BE2C (cell line): ENCODE results near the gene MED26.

Source experiments
- DNase-seq: peaks from one replicate; pipeline ENCODE4 v3.0.0-alpha.2; 2020
- H3K27me3 ChIP-seq: fragments of 250-450 bp; sonication (Bioruptor Pico); 2 replicates; pipeline ENCODE4 v1.5.1; 2020; ENCODE audit warnings: mild to moderate bottlenecking
- H3K36me3 ChIP-seq: fragments of 250-450 bp; sonication (Bioruptor Pico); 2 replicates; pipeline ENCODE4 v1.5.1; 2020; ENCODE audit warnings: mild to moderate bottlenecking
- H3K4me1 ChIP-seq: fragments of 250-450 bp; sonication (Bioruptor Pico); 2 replicates; pipeline ENCODE4 v1.5.1; 2020
- H3K4me3 ChIP-seq: 2 replicates; pipeline ENCODE4 v1.5.1; 2011; ENCODE audit warnings: low read depth, low read length
- H3K9me3 ChIP-seq: fragments of 250-450 bp; sonication (Bioruptor Pico); 2 replicates; pipeline ENCODE4 v1.5.1; 2020
- CTCF ChIP-seq: IDR thresholded peaks from 2 replicates; pipeline ENCODE4 v1.5.1; 2012; ENCODE audit warnings: mild to moderate bottlenecking, low read depth, low read length

Gene MED26

GRCh38 chr19:16589917-16590316, 38.1 kb downstream of the MED26 start:
- no peak overlapping the region for H3K4me3 ChIP-seq
- H3K4me1 ChIP-seq: peaks cover 21% of the 10 kb centered on the region
- no peaks in the 10 kb centered on the region for H3K27me3 ChIP-seq
- no peak for DNase-seq
- no peak for TF ChIP-seq CTCF
- no peaks in the 10 kb centered on the region for H3K9me3 ChIP-seq
- no peaks in the 10 kb centered on the region for H3K36me3 ChIP-seq

GRCh38 chr19:16588824-16589577, 39.0 kb downstream of the MED26 start:
- no peak for TF ChIP-seq CTCF
- Histone ChIP-seq H3K27me3 (no peaks in the 10 kb centered on the region), H3K4me1 (peaks cover 27% of the 10 kb centered on the region), H3K4me3 (peak overlapping the region; percentile 60), H3K36me3 (no peaks in the 10 kb centered on the region), H3K9me3 (no peaks in the 10 kb centered on the region)
- DNase-seq: no peak

- Histone ChIP-seq H3K4me3 (peak overlapping the region; percentile 60), H3K9me3 (no peaks in the 10 kb centered on the region), H3K4me1 (peaks cover 35% of the 10 kb centered on the region), H3K27me3 (no peaks in the 10 kb centered on the region), H3K36me3 (no peaks in the 10 kb centered on the region)
- DNase-seq: peak; percentile 75
- peak; percentile 25 for TF ChIP-seq CTCF
Observed at GRCh38 chr19:16587833-16588823, 39.9 kb downstream of the MED26 start.

GRCh38 chr19:16586991-16587832, 40.8 kb downstream of the MED26 start:
- Histone ChIP-seq H3K4me3 (peak overlapping the region; percentile 60), H3K9me3 (no peaks in the 10 kb centered on the region), H3K36me3 (no peaks in the 10 kb centered on the region), H3K27me3 (no peaks in the 10 kb centered on the region), H3K4me1 (peaks cover 42% of the 10 kb centered on the region)
- no peak for DNase-seq
- no peak for TF ChIP-seq CTCF

- Histone ChIP-seq H3K4me3 (no peak overlapping the region), H3K27me3 (no peaks in the 10 kb centered on the region), H3K4me1 (peaks cover 44% of the 10 kb centered on the region), H3K36me3 (no peaks in the 10 kb centered on the region; the same call in 1 of the 2 replicates), H3K9me3 (no peaks in the 10 kb centered on the region)
- no peak for TF ChIP-seq CTCF
- no peak for DNase-seq
Observed at GRCh38 chr19:16586477-16586871, 41.5 kb downstream of the MED26 start.
